H1 (cell line): ENCODE measurements around the gene S1PR3. TPM values are rescaled to one million over a fixed set of nuclear protein-coding genes. Genes with fewer than 3 reads are reported as not detected.

Experiments
- CTCF ChIA-PET: fragments of 300-600 bp; sonication (Branson Sonifier 250); formaldehyde crosslinking; loops from one replicate; lab custom pipeline; 2021; ENCODE audit not compliant: partially characterized antibody; lab: Charles Lee
- POLR2A ChIA-PET: fragments of 300-600 bp; sonication (Branson Sonifier 250); formaldehyde crosslinking; loops from one replicate; lab custom pipeline; 2021; ENCODE audit warnings: inconsistent platforms; ENCODE audit not compliant: partially characterized antibody; lab: Charles Lee
- DNase-seq, 2 experiments: peaks; one replicate each; pipeline versions ENCODE4 v3.0.0 to v3.0.0-alpha.2; 2010 to 2022; ENCODE audit warnings: low spot score in 2 of 2, low read depth in 1 of 2, mixed read lengths in 1 of 2
- FAIRE-seq: peaks from 2 replicates; lab custom pipeline; 2011; peaks lifted over from hg19 to GRCh38; lab: Jason Lieb, UNC
- H2AFZ ChIP-seq: 2 replicates; pipeline ENCODE4 v1.8.1; 2012; ENCODE audit warnings: low read length, inconsistent platforms
- H2AK5ac ChIP-seq: 2 replicates; pipeline ENCODE4 v1.6.1; 2013; ENCODE audit warnings: low read depth, low read length
- H2BK120ac ChIP-seq: replicated peaks from 2 replicates; pipeline ENCODE3; 2013; ENCODE audit warnings: low read depth, low read length, inconsistent platforms
- H2BK12ac ChIP-seq: 2 replicates; pipeline ENCODE4 v1.6.1; 2013; ENCODE audit warnings: low read depth, low read length
- H2BK15ac ChIP-seq: 2 replicates; pipeline ENCODE4 v1.6.1; 2013; ENCODE audit warnings: low read length
- H2BK20ac ChIP-seq: 2 replicates; pipeline ENCODE4 v1.6.1; 2013; ENCODE audit warnings: low read length
- H2BK5ac ChIP-seq: 2 replicates; pipeline ENCODE4 v1.6.1; 2013; ENCODE audit warnings: low read depth, low read length
- H3K14ac ChIP-seq: 2 replicates; pipeline ENCODE4 v1.6.1; 2013; ENCODE audit warnings: inconsistent platforms; ENCODE audit not compliant: insufficient read length
- H3K18ac ChIP-seq: 2 replicates; pipeline ENCODE4 v1.6.1; 2013; ENCODE audit warnings: low read length; ENCODE audit errors: extremely low read depth
- H3K23ac ChIP-seq: 2 replicates; pipeline ENCODE4 v1.6.1; 2013; ENCODE audit warnings: inconsistent platforms; ENCODE audit not compliant: insufficient read length
- H3K23me2 ChIP-seq: 2 replicates; pipeline ENCODE4 v1.6.1; 2013; ENCODE audit warnings: low read depth, low read length
- H3K27ac ChIP-seq: 2 replicates; pipeline ENCODE4 v1.6.1; 2011; ENCODE audit warnings: low read depth, low read length, inconsistent platforms
- H3K27me3 ChIP-seq, 4 experiments: replicated peaks in 1 of 4; 1 replicate in 1 of 4; 2 replicates in 3 of 4; pipeline versions ENCODE4 v1.6.1 to v1.8.1; 2011 to 2013; ENCODE audit warnings: low read length in 3 of 4, mild to moderate bottlenecking in 3 of 4, inconsistent platforms in 2 of 4, mixed read lengths in 2 of 4, moderate library complexity in 1 of 4; ENCODE audit not compliant: control insufficient read depth in 3 of 4, insufficient read depth in 3 of 4; ENCODE audit errors: extremely low read depth in 1 of 4
- H3K36me3 ChIP-seq, 4 experiments: 2 replicates each; pipeline versions ENCODE4 v1.6.1 to v1.8.1; 2011 to 2013; ENCODE audit warnings: mild to moderate bottlenecking in 4 of 4, low read length in 3 of 4, moderate library complexity in 2 of 4, control low read depth in 1 of 4, inconsistent platforms in 1 of 4; ENCODE audit not compliant: insufficient read depth in 4 of 4, control insufficient read depth in 2 of 4
- H3K4ac ChIP-seq: replicated peaks from 2 replicates; pipeline ENCODE3; 2013; ENCODE audit warnings: low read length, low read depth, mixed read lengths, inconsistent platforms; ENCODE audit not compliant: insufficient read length
- H3K4me1 ChIP-seq, 4 experiments: replicated peaks in 1 of 4; 1 replicate in 1 of 4; 2 replicates in 3 of 4; pipeline versions ENCODE4 v1.6.1 to v1.8.1; 2011 to 2013; ENCODE audit warnings: low read length in 3 of 4, inconsistent platforms in 2 of 4, mixed read lengths in 1 of 4; ENCODE audit not compliant: insufficient read depth in 4 of 4, control insufficient read depth in 3 of 4
- H3K4me2 ChIP-seq, 2 experiments: 2 replicates each; pipeline versions ENCODE4 v1.6.1 to v1.8.1; 2011 to 2013; ENCODE audit warnings: low read depth in 2 of 2, low read length in 2 of 2, control low read depth in 1 of 2, inconsistent platforms in 1 of 2, mild to moderate bottlenecking in 1 of 2; ENCODE audit not compliant: insufficient read depth in 1 of 2
- H3K4me3 ChIP-seq, 4 experiments: fragments of 200-600, 300-600 bp in 1 of 4; sonication (generic), shearing (Covaris generic), sonication (Bioruptor Twin) in 1 of 4; 2 replicates each; pipeline versions ENCODE4 v1.5.1 to v1.8.1; 2011 to 2016; ENCODE audit warnings: low read length in 4 of 4, low read depth in 3 of 4, control low read depth in 2 of 4, inconsistent platforms in 2 of 4, mild to moderate bottlenecking in 2 of 4, mixed read lengths in 1 of 4, moderate library complexity in 1 of 4; ENCODE audit not compliant: insufficient read depth in 2 of 4; ENCODE audit errors: extremely low read depth in 1 of 4
- H3K56ac ChIP-seq: replicated peaks from 2 replicates; pipeline ENCODE3; 2013; ENCODE audit warnings: low read depth, mild to moderate bottlenecking, mixed read lengths, low read length, inconsistent platforms; ENCODE audit not compliant: insufficient read length
- H3K79me1 ChIP-seq: 2 replicates; pipeline ENCODE4 v1.6.1; 2013; ENCODE audit warnings: low read depth, low read length, control low read depth
- H3K79me2 ChIP-seq, 2 experiments: 2 replicates each; pipeline versions ENCODE4 v1.6.1 to v1.8.1; 2012 to 2013; ENCODE audit warnings: low read length in 2 of 2, mild to moderate bottlenecking in 2 of 2, inconsistent platforms in 1 of 2; ENCODE audit not compliant: insufficient read depth in 2 of 2, control insufficient read depth in 1 of 2
- H3K9ac ChIP-seq, 4 experiments: replicated peaks in 1 of 4; 1 replicate in 1 of 4; 2 replicates in 3 of 4; pipeline versions ENCODE4 v1.6.1 to v1.8.1; 2011 to 2013; ENCODE audit warnings: low read depth in 3 of 4, low read length in 3 of 4, control low read depth in 2 of 4, mild to moderate bottlenecking in 2 of 4, moderate library complexity in 2 of 4, inconsistent platforms in 1 of 4; ENCODE audit errors: extremely low read depth in 1 of 4
- H3K9me3 ChIP-seq, 2 experiments: 2 replicates each; pipeline versions ENCODE4 v1.6.1 to v1.8.1; 2012 to 2013; ENCODE audit warnings: mild to moderate bottlenecking in 2 of 2, moderate library complexity in 2 of 2, control low read depth in 1 of 2, inconsistent platforms in 1 of 2, low read depth in 1 of 2, low read length in 1 of 2, mixed read lengths in 1 of 2; ENCODE audit not compliant: insufficient read depth in 2 of 2
- H4K20me1 ChIP-seq, 2 experiments: replicated peaks in 1 of 2; 2 replicates each; pipeline versions ENCODE3 to v1.8.1; 2011 to 2013; ENCODE audit warnings: inconsistent platforms in 2 of 2, low read length in 2 of 2, mild to moderate bottlenecking in 1 of 2; ENCODE audit not compliant: insufficient read depth in 2 of 2, control insufficient read depth in 1 of 2
- H4K5ac ChIP-seq: 2 replicates; pipeline ENCODE4 v1.6.1; 2013; ENCODE audit warnings: low read length, low read depth, mixed read lengths, inconsistent platforms; ENCODE audit not compliant: insufficient read length
- H4K8ac ChIP-seq: 2 replicates; pipeline ENCODE4 v1.8.0; 2013; ENCODE audit warnings: mild to moderate bottlenecking, moderate library complexity, low read length, inconsistent platforms; ENCODE audit not compliant: insufficient read depth; ENCODE audit errors: extremely low read depth
- H4K91ac ChIP-seq: replicated peaks from 2 replicates; pipeline ENCODE3; 2013; ENCODE audit warnings: low read length, mixed read lengths, inconsistent platforms; ENCODE audit not compliant: insufficient read length
- BACH1 ChIP-seq: IDR thresholded peaks from 2 replicates; pipeline ENCODE4 v1.6.1; 2012; ENCODE audit warnings: low read length, improper control_type of control experiment
- BCL11A ChIP-seq, 2 experiments: IDR thresholded peaks; one replicate each; pipeline ENCODE4 v1.6.1; 2011; ENCODE audit warnings: low read depth in 2 of 2, low read length in 2 of 2, mild to moderate bottlenecking in 2 of 2
- CBX8 ChIP-seq: fragments of 300-800, 300-1000 bp; sonication (generic); IDR thresholded peaks from 2 replicates; pipeline ENCODE4 v1.7.1; 2016; ENCODE audit warnings: low read depth, low read length, borderline replicate concordance
- CEBPB ChIP-seq: IDR thresholded peaks from 2 replicates; pipeline ENCODE4 v1.6.1; 2012; ENCODE audit warnings: low read depth, low read length
- GABPA ChIP-seq: IDR thresholded peaks from 2 replicates; pipeline ENCODE4 v1.6.1; 2011; ENCODE audit warnings: mild to moderate bottlenecking, low read length, moderate library complexity, borderline replicate concordance; ENCODE audit not compliant: insufficient read depth
- KDM1A ChIP-seq: fragments of 200-600, 300-600 bp; sonication (generic); IDR thresholded peaks from 2 replicates; pipeline ENCODE4 v1.7.1; 2016; ENCODE audit warnings: mild to moderate bottlenecking, low read length, borderline replicate concordance
- KDM4A ChIP-seq: IDR thresholded peaks from one replicate; pipeline ENCODE4 v1.7.1; 2012; ENCODE audit warnings: low read depth, mild to moderate bottlenecking, moderate library complexity, low read length, inconsistent platforms; ENCODE audit not compliant: severe bottlenecking
- KDM5A ChIP-seq: fragments of 200-600 bp; IDR thresholded peaks from 2 replicates; pipeline ENCODE4 v1.7.1; 2012; ENCODE audit warnings: mild to moderate bottlenecking, low read length, inconsistent platforms, mixed read lengths
- RXRA ChIP-seq: IDR thresholded peaks from 2 replicates; pipeline ENCODE4 v1.6.1; 2011; ENCODE audit warnings: low read depth, mild to moderate bottlenecking, low read length, moderate library complexity; ENCODE audit not compliant: insufficient read depth
- SAP30 ChIP-seq: fragments of 300-600 bp; sonication (generic); IDR thresholded peaks from 2 replicates; pipeline ENCODE4 v1.7.1; 2012; ENCODE audit warnings: low read length, moderate library complexity, mild to moderate bottlenecking, inconsistent platforms; ENCODE audit not compliant: insufficient read depth, insufficient replicate concordance
- SIN3A ChIP-seq, 2 experiments: IDR thresholded peaks in 1 of 2; conservative IDR thresholded peaks in 1 of 2; 2 replicates each; pipeline ENCODE4 v1.6.1; 2011 to 2012; ENCODE audit warnings: low read length in 2 of 2, improper control_type of control experiment in 1 of 2, low read depth in 1 of 2, mild to moderate bottlenecking in 1 of 2
- SRF ChIP-seq: IDR thresholded peaks from 2 replicates; pipeline ENCODE4 v1.6.1; 2011; ENCODE audit warnings: mild to moderate bottlenecking, low read depth, low read length, moderate library complexity
- USF2 ChIP-seq: IDR thresholded peaks from 2 replicates; pipeline ENCODE4 v1.6.1; 2011; ENCODE audit warnings: low read length, improper control_type of control experiment
- WGBS, 2 experiments: shearing (Covaris generic) in 1 of 2; methylation state at CpG; one replicate each; pipeline versions ENCODE4 v1.1.6 to v1.1.7; 2013 to 2015; ENCODE audit warnings: low lambda C conversion rate in 2 of 2, mixed read lengths in 2 of 2, inconsistent platforms in 1 of 2, low coverage in 1 of 2, missing lambda C conversion rate in 1 of 2; ENCODE audit not compliant: insufficient replicate concordance in 2 of 2, insufficient coverage in 1 of 2, insufficient read length in 1 of 2; ENCODE audit errors: extremely low coverage in 1 of 2, missing lambda C conversion rate in 1 of 2; 5-methylcytosine and 5-hydroxymethylcytosine counted together
- polyA plus RNA-seq, 7 experiments: library from polyadenylated mRNA; depleted of rRNA in 3 of 7; stranded (reverse) in 5 of 7; unstranded in 2 of 7; fragments of >200 nt in 5 of 7; fragments of 200-250 nt in 2 of 7; gene quantifications; 1 replicate in 5 of 7; 2 replicates in 1 of 7; 4 replicates in 1 of 7; pipeline versions ENCODE4 v1.2.1 to v1.2.3, GENCODE V29; 2011 to 2013; ENCODE audit warnings: missing spikeins in 2 of 7, mixed read lengths in 2 of 7
- total RNA-seq: library from RNA; stranded (reverse); fragmentation: NEBNext Ultra II Directional; extraction: Animal tissue kit (Norgen Biotek cat#: 25700); gene quantifications from 2 replicates; pipeline ENCODE4 v1.2.1, GENCODE V29; 2021

S1PR3 gene
- total and polyA plus RNA-seq, 2 of the 8 experiments (the other 6 are each of a cell fraction or from before 2014, with no cell fraction given): 3.7 to 6.4 TPM

GRCh38 chr9:89013660-89014059 is 22.4 kb downstream of the S1PR3 start:
- ChIA-PET POLR2A (no interaction called here), CTCF (interaction anchor here (1.2 kb wide), 1 partner anchor 274 kb away, joined by 4 read pairs; no protein-coding TSS in a partner anchor)
- H4K20me1 ChIP-seq: no peaks in the 10 kb centered on the region
- H3K4me2 ChIP-seq: no peak overlapping the region
- no peak overlapping the region for H2BK5ac ChIP-seq
- H4K8ac ChIP-seq: no peak overlapping the region
- H3K4me3 ChIP-seq: no peak overlapping the region
- H3K18ac ChIP-seq: no peak overlapping the region
- no peaks in the 10 kb centered on the region for H3K9me3 ChIP-seq
- no peak overlapping the region for H2BK120ac ChIP-seq
- H3K79me2 ChIP-seq: no peaks in the 10 kb centered on the region
- H2AFZ ChIP-seq: no peak overlapping the region
- no peak overlapping the region for H3K56ac ChIP-seq
- H3K14ac ChIP-seq: no peak overlapping the region
- no peak overlapping the region for H4K91ac ChIP-seq
- H3K27me3 ChIP-seq: no peaks in the 10 kb centered on the region
- H4K5ac ChIP-seq: no peak overlapping the region
- peaks cover 0 to 7% (median 3%) of the 10 kb centered on the region in 4 experiments; a peak in 5 of 7 replicates for H3K4me1 ChIP-seq
- no peaks in the 10 kb centered on the region for H3K36me3 ChIP-seq
- H2BK20ac ChIP-seq: no peak overlapping the region
- no peaks in the 10 kb centered on the region for H3K23me2 ChIP-seq
- H3K9ac ChIP-seq: no peak overlapping the region
- H3K23ac ChIP-seq: no peak overlapping the region
- H3K27ac ChIP-seq: no peak overlapping the region
- H3K79me1 ChIP-seq: no peaks in the 10 kb centered on the region
- no peak overlapping the region for H3K4ac ChIP-seq
- H2AK5ac ChIP-seq: no peak overlapping the region
- DNase-seq (no peak), FAIRE-seq (no peak)
- 83% methylated on average over 1 of the region's 1 CpG; no CpG with 5 or more reads in 1 of the 2 experiments for WGBS, 2 experiments
- H2BK15ac ChIP-seq: no peak overlapping the region
- no peak overlapping the region for H2BK12ac ChIP-seq
- no peak for TF ChIP-seq SIN3A (conservative IDR thresholded peaks at IDR 0.05 in 1 of 2, IDR thresholded peaks at IDR 0.05 in 1 of 2; ENCODE audit: low read depth in 1 of 2, low read length in 2 of 2)
- TF ChIP-seq BACH1: no peak
- TF ChIP-seq SRF: no peak
- TF ChIP-seq USF2: no peak
- no peak for TF ChIP-seq CBX8
- TF ChIP-seq RXRA: no peak
- TF ChIP-seq BCL11A (IDR thresholded peaks at IDR 0.05; ENCODE audit: low read depth in 2 of 2, low read length in 2 of 2): no peak
- no peak for TF ChIP-seq CEBPB
- TF ChIP-seq KDM5A: no peak
- TF ChIP-seq GABPA: no peak
- no peak for TF ChIP-seq SAP30
- no peak for TF ChIP-seq KDM1A
- no peak for TF ChIP-seq KDM4A
